22Rv1 (cell line): ENCODE measurements around the gene HHIP.

Experiments
- ZFX ChIP-seq: fragments of 450-650 bp; IDR thresholded peaks from 2 replicates; pipeline ENCODE4 v1.6.1; 2017; ENCODE audit warnings: antibody characterized with exemption, borderline replicate concordance
- TF ChIP-seq, protein P1 (sequence below): fragments of 450-650 bp; IDR thresholded peaks from 2 replicates; pipeline ENCODE4 v1.5.1; 2017; ENCODE audit warnings: mild to moderate bottlenecking

- TF ChIP-seq, protein P1, sequence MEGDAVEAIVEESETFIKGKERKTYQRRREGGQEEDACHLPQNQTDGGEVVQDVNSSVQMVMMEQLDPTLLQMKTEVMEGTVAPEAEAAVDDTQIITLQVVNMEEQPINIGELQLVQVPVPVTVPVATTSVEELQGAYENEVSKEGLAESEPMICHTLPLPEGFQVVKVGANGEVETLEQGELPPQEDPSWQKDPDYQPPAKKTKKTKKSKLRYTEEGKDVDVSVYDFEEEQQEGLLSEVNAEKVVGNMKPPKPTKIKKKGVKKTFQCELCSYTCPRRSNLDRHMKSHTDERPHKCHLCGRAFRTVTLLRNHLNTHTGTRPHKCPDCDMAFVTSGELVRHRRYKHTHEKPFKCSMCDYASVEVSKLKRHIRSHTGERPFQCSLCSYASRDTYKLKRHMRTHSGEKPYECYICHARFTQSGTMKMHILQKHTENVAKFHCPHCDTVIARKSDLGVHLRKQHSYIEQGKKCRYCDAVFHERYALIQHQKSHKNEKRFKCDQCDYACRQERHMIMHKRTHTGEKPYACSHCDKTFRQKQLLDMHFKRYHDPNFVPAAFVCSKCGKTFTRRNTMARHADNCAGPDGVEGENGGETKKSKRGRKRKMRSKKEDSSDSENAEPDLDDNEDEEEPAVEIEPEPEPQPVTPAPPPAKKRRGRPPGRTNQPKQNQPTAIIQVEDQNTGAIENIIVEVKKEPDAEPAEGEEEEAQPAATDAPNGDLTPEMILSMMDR: no peak
- TF ChIP-seq ZFX: no peak
Observed at GRCh38 chr4:144709159-144709558, 63.2 kb downstream of the HHIP start.
